HEK293 (cell line): ENCODE measurements around the gene RGSL1.

Experiments used
- CTCF ChIP-seq: fragments of 450-650 bp; formaldehyde crosslinking; IDR thresholded peaks from 2 replicates; pipeline ENCODE4 v1.5.1; 2016; ENCODE audit warnings: missing biosample characterization, missing genetic modification characterization
- OSR2 ChIP-seq: fragments of 450-650 bp; formaldehyde crosslinking; IDR thresholded peaks from 2 replicates; pipeline ENCODE4 v1.5.1; 2016; ENCODE audit warnings: missing biosample characterization, missing genetic modification characterization
- REST ChIP-seq: fragments of 450-650 bp; formaldehyde crosslinking; IDR thresholded peaks from 2 replicates; pipeline ENCODE4 v1.5.1; 2016; ENCODE audit warnings: missing biosample characterization, missing genetic modification characterization
- ZBTB7A ChIP-seq: fragments of 450-650 bp; formaldehyde crosslinking; IDR thresholded peaks from 2 replicates; pipeline ENCODE4 v1.5.1; 2016; ENCODE audit warnings: low read depth, missing biosample characterization, missing genetic modification characterization
- ZNF777 ChIP-seq: fragments of 450-650 bp; formaldehyde crosslinking; IDR thresholded peaks from 2 replicates; pipeline ENCODE4 v1.5.1; 2017; ENCODE audit warnings: missing biosample characterization, missing genetic modification characterization, borderline replicate concordance

- TF ChIP-seq OSR2 (no peak), CTCF (tag by site-specific recombination) (no peak), ZNF777 (tag by site-specific recombination) (no peak), REST (tag by site-specific recombination) (no peak), ZBTB7A (tag by site-specific recombination) (no peak)
Measured at GRCh38 chr1:182446033-182446669, 3.8 kb upstream of the RGSL1 start.
